ENCODE data around the gene C2orf81. TPM values are rescaled to one million over a fixed set of nuclear protein-coding genes. Genes with fewer than 3 reads are reported as not detected.
"Not testable (repeated sequence)": the region's sequence is repeated elsewhere in the genome, so short reads cannot be mapped to it uniquely, and the experiment has no call there.

C2orf81 gene
- 2.0 TPM for polyA plus RNA-seq
- long read RNA-seq, donor 1, result 0 reads
- long read RNA-seq, donor 2, transcript C2orf81-206 (1 exons, 2,407 nt), result major isoform, 5 of 5 reads
- long read RNA-seq, donor 2, partial matches to known transcripts, result 0 of 5 reads
- long read RNA-seq, donor 2, other reads (novel, unspliced or antisense), result 0 of 5 reads
- long read RNA-seq, donor 3, result 0 reads
- long read RNA-seq, donor 4, result 0 reads
- long read RNA-seq, donor 5, transcript C2orf81-206 (1 exons, 2,407 nt), result major isoform, 5 of 5 reads
- long read RNA-seq, donor 5, partial matches to known transcripts, result 0 of 5 reads
- long read RNA-seq, donor 5, other reads (novel, unspliced or antisense), result 0 of 5 reads
- long read RNA-seq, donor 6, transcript C2orf81-206 (1 exons, 2,407 nt), result major isoform, 7 of 8 reads
- long read RNA-seq, donor 6, partial matches to known transcripts, result 0 of 8 reads
- long read RNA-seq, donor 6, other reads (novel, unspliced or antisense), result 0 of 8 reads
- long read RNA-seq, donor 7, partial matches to known transcripts, result 0 of 4 reads
- long read RNA-seq, donor 7, other reads (novel, unspliced or antisense), result 0 of 4 reads
- long read RNA-seq, donor 8, transcript C2orf81-206 (1 exons, 2,407 nt), result major isoform, 8 of 8 reads
- long read RNA-seq, donor 8, partial matches to known transcripts, result 0 of 8 reads
- long read RNA-seq, donor 8, other reads (novel, unspliced or antisense), result 0 of 8 reads
- long read RNA-seq, donor 9, partial matches to known transcripts, result 0 of 4 reads
- long read RNA-seq, donor 9, other reads (novel, unspliced or antisense), result 0 of 4 reads
- long read RNA-seq, donor 10, transcript C2orf81-206 (1 exons, 2,407 nt), result major isoform, 15 of 15 reads
- long read RNA-seq, donor 10, partial matches to known transcripts, result 0 of 15 reads
- long read RNA-seq, donor 10, other reads (novel, unspliced or antisense), result 0 of 15 reads
- long read RNA-seq, donor 11, transcript C2orf81-206 (1 exons, 2,407 nt), result major isoform, 6 of 7 reads
- long read RNA-seq, donor 11, partial matches to known transcripts, result 0 of 7 reads
- long read RNA-seq, donor 11, other reads (novel, unspliced or antisense), result 0 of 7 reads

DNA sequence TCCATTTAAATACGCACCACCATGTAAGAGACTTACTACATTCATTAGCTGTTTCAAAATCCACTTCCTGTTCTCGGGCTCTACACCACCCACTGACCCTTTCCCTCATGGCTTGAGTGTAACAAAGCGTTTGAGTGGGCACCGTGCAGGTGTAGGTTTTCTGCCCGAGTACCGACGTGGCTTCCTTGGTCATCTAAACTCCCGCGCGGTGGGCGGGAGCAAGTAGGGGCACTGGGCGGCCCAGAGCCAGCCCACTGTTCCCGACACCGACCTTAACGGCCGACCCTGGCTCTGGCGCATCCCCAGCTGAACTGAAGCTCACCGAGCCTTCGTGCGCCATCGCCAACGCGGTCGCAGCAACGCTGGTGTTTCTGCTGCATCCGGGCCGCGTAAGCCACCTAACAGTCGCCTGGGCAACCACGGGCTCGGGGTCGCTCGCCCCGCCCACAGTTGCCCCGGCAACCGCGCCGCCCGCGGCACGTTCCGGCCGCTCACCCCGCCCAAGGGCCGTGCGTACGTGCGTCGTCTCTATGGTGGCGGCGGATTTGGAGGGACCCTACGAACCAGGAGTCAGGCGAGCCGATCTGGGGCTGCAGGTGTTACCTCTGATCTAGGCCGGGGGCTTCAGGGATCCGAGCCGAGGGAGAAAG lies at the start of gene C2orf81, which contains the start of gene WDR54:
Gene C2orf81 (minus strand): TSS at position 399 of the 650 bp plus-strand sequence. CDS start 59 bp downstream, at position 340.
Gene WDR54 (plus strand): TSS at position 510 of the 650 bp plus-strand sequence. CDS start 424 bp downstream, outside the sequence.
- Histone ChIP-seq H3K27ac (ENCODE audit: low read length) (peak within 1 kb of the TSS; percentile 39), H3K36me3 (ENCODE audit: control insufficient read depth, insufficient read depth, low read length) (peaks cover 22% of the 10 kb centered on the region), H3K9me3 (ENCODE audit: control insufficient read depth, low read depth, low read length) (no peaks in the 10 kb centered on the region), H3K4me1 (ENCODE audit: control insufficient read depth, insufficient read depth, low read length) (peaks cover 36% of the 10 kb centered on the region), H3K4me3 (ENCODE audit: low read length) (peak within 1 kb of the TSS; percentile 70), H3K27me3 (ENCODE audit: control insufficient read depth, insufficient read depth, low read length) (peaks cover 5% of the 10 kb centered on the region)
- DNase-seq, result peak; percentile 81 to 83
- WGBS (ENCODE audit: insufficient coverage, low lambda C conversion rate), result 38% methylated on average over 1 of the region's 57 CpGs

DNA sequence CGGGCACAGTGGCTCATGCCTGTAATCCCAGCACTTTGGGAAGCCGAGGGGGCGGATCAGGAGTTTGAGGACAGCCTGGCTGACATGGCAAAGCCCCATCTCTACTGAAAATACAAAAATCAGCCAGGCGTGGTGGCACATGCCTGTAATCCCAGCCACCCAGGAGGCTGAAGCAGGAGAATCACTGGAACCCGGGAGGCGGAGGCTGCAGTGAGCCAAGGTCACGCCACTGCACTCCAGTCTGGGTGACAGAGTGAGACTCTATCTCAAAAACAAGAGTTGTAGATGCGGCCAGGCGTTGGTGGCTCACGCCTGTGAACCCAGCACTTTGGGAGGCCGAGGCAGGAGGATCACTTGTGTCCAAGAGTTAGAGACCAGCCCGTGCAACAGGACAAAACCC lies 49.3 kb upstream of the C2orf81 start:
- DNase-seq; H3K9me3 ChIP-seq (ENCODE audit: control insufficient read depth, low read depth, low read length); H3K27ac ChIP-seq (ENCODE audit: low read length); H3K27me3 ChIP-seq (ENCODE audit: control insufficient read depth, insufficient read depth, low read length); H3K4me3 ChIP-seq (ENCODE audit: low read length): not testable (repeated sequence)
- Histone ChIP-seq H3K4me1 (ENCODE audit: control insufficient read depth, insufficient read depth, low read length) (peaks cover 13% of the 10 kb centered on the region), H3K36me3 (ENCODE audit: control insufficient read depth, insufficient read depth, low read length) (peaks cover 16% of the 10 kb centered on the region)
- no CpG with 5 or more reads among the region's 12 CpGs for WGBS (ENCODE audit: insufficient coverage, low lambda C conversion rate)

DNA sequence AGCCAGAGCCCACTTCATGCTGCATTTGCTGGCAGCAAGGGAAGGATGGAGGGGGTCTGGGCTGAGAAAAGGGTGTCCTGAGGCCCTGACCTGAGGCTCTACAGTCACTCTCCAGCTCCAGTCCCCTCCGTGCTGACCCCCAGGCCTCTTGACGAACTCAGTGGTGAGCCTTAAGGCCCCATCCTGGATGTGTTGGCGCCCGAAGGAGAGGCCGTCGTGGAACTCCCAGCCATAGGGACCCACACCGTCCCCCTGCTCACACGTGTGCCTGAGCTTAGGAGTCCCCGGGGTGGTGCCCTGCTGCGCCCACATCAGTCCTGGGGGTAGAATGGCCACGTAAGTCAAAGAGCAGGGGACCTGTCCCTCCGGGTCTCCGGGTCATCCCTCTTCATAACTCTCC lies 43.0 kb upstream of the C2orf81 start:
- H3K27me3 ChIP-seq (ENCODE audit: control insufficient read depth, insufficient read depth, low read length), result no peaks in the 10 kb centered on the region
- WGBS (ENCODE audit: insufficient coverage, low lambda C conversion rate), result no CpG with 5 or more reads among the region's 13 CpGs
- peaks cover 24% of the 10 kb centered on the region for H3K36me3 ChIP-seq (ENCODE audit: control insufficient read depth, insufficient read depth, low read length)
- H3K4me1 ChIP-seq (ENCODE audit: control insufficient read depth, insufficient read depth, low read length), result peaks cover 16% of the 10 kb centered on the region
- peak overlapping the region; percentile 75 for H3K27ac ChIP-seq (ENCODE audit: low read length)
- H3K4me3 ChIP-seq (ENCODE audit: low read length), result peak overlapping the region; percentile 90
- DNase-seq, result peak in 1 of 2 donors; percentile 39
- H3K9me3 ChIP-seq (ENCODE audit: control insufficient read depth, low read depth, low read length), result no peaks in the 10 kb centered on the region

DNA sequence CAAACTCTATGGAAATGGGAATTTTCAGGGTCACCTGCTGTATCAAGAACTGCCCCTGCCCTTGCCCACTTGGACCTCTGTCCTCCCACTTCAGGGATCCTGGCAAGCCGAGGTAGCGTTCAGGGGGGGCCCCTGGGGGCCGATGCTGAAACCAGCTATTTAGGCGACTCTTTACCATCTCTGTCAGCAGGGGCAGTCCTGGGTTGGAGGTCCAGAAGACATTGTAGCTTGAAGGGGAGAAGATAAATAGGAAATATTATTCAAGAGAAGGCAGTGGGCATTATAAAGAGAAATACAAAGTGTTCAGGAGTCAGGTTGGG lies 41.3 kb upstream of the C2orf81 start:
- no peak for DNase-seq
- Histone ChIP-seq H3K27me3 (ENCODE audit: control insufficient read depth, insufficient read depth, low read length) (no peaks in the 10 kb centered on the region), H3K4me1 (ENCODE audit: control insufficient read depth, insufficient read depth, low read length) (peaks cover 21% of the 10 kb centered on the region), H3K9me3 (ENCODE audit: control insufficient read depth, low read depth, low read length) (no peaks in the 10 kb centered on the region), H3K36me3 (ENCODE audit: control insufficient read depth, insufficient read depth, low read length) (peaks cover 24% of the 10 kb centered on the region), H3K4me3 (ENCODE audit: low read length) (no peak overlapping the region), H3K27ac (ENCODE audit: low read length) (peak overlapping the region; percentile 11)
- no CpG with 5 or more reads among the region's 4 CpGs for WGBS (ENCODE audit: insufficient coverage, low lambda C conversion rate)

DNA sequence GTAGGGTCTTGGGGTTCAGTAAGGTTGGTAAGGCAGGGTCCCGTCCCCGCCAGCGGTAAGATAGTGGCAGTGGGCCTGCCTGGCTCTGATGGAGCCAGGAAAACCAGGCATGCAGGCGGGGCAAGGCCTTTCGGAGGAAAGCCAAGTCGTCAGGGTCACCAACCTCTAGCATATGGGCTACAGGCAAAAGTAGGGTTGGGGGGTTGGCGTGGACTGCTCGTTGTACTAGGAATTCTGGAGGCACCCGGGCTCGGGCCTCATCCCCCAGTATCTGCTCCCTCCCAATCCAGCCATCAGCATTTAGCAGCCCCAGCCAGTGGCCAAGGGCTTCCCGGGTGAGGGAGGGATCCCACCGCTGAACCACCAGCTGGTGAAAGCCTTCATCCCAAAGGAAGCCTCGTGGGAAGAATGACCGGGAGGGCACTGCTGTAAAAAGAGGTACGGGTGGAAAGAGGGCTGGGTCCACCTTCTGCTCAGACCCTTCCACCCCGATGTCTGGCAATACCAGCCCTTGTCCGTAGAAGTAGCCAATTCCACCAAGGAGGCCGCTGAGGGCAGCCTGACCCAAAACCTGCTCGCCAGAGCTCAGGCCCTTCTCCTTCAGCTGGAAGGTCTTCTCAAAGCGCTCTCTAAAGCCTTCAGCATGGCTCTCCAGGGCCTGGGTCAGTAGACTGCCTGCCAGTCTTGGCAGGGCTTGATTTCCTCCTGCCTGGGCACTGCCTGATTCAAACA lies 40.8 kb upstream of the C2orf81 start:
- H3K27me3 ChIP-seq (ENCODE audit: control insufficient read depth, insufficient read depth, low read length), result no peaks in the 10 kb centered on the region
- no peaks in the 10 kb centered on the region for H3K9me3 ChIP-seq (ENCODE audit: control insufficient read depth, low read depth, low read length)
- WGBS (ENCODE audit: insufficient coverage, low lambda C conversion rate), result no CpG with 5 or more reads among the region's 20 CpGs
- peaks cover 21% of the 10 kb centered on the region for H3K4me1 ChIP-seq (ENCODE audit: control insufficient read depth, insufficient read depth, low read length)
- no peak overlapping the region for H3K4me3 ChIP-seq (ENCODE audit: low read length)
- peaks cover 24% of the 10 kb centered on the region for H3K36me3 ChIP-seq (ENCODE audit: control insufficient read depth, insufficient read depth, low read length)
- no peak for DNase-seq
- H3K27ac ChIP-seq (ENCODE audit: low read length), result no peak overlapping the region

DNA sequence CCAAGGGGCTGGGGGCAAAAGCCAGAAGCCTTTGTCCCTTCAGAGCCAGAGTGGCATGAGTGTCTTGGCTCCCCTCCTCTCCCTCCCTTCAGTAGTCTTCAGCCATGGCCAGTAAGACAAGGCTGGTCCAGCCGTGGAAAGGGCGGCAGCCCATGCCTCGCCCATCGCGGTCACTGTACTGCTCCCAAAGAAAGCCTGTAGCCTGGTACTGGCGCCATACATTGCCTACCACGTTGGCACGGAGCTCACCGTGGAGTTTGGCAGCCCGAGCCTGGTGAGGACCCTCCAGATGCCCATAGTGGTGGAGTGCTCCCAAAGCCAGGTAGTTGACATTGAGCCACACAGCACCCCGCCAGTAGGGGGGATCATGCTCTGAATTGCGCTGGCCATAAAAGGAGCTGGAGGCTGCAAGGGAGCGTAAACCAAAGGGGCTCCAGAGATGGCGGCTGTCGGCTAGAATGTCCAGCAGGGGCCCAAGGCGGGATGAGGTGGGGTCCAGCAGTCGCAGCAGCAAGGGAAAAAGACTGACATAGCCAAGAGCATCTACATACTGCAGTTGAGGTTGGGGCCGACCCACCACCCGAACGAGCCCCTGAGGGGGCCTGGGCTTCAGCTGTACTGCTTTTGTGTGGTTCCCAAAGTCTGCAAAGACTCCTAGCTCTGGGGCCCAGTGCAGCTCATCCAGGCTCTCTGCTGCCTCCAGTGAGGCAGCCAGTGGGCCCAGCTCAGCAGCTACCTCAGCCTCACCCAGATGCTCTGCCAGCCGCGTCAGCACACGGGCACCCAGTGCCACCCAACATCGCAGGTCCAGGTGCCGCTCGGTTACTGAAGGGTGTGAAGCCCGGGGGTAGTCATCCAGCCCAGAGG lies 40.0 kb upstream of the C2orf81 start:
- H3K27ac ChIP-seq (ENCODE audit: low read length), result no peak overlapping the region
- peaks cover 27% of the 10 kb centered on the region for H3K4me1 ChIP-seq (ENCODE audit: control insufficient read depth, insufficient read depth, low read length)
- no peaks in the 10 kb centered on the region for H3K27me3 ChIP-seq (ENCODE audit: control insufficient read depth, insufficient read depth, low read length)
- DNase-seq, result no peak
- H3K4me3 ChIP-seq (ENCODE audit: low read length), result no peak overlapping the region
- H3K9me3 ChIP-seq (ENCODE audit: control insufficient read depth, low read depth, low read length), result no peaks in the 10 kb centered on the region
- WGBS (ENCODE audit: insufficient coverage, low lambda C conversion rate), result 82% methylated on average over 3 of the region's 27 CpGs
- peaks cover 24% of the 10 kb centered on the region for H3K36me3 ChIP-seq (ENCODE audit: control insufficient read depth, insufficient read depth, low read length)

DNA sequence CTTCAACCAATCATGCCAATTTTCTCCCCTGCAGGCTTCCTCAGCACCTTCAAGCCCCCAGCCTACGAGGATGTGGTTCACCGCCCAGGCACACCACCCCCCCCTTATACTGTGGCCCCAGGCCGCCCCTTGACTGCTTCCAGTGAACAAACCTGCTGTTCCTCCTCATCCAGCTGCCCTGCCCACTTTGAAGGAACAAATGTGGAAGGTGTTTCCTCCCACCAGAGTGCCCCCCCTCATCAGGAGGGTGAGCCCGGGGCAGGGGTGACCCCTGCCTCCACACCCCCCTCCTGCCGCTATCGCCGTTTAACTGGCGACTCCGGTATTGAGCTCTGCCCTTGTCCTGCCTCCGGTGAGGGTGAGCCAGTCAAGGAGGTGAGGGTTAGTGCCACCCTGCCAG lies 38.8 kb upstream of the C2orf81 start:
- not testable (repeated sequence) for H3K27me3 ChIP-seq (ENCODE audit: control insufficient read depth, insufficient read depth, low read length); DNase-seq; H3K4me3 ChIP-seq (ENCODE audit: low read length); H3K9me3 ChIP-seq (ENCODE audit: control insufficient read depth, low read depth, low read length); H3K27ac ChIP-seq (ENCODE audit: low read length)
- Histone ChIP-seq H3K36me3 (ENCODE audit: control insufficient read depth, insufficient read depth, low read length) (peaks cover 24% of the 10 kb centered on the region), H3K4me1 (ENCODE audit: control insufficient read depth, insufficient read depth, low read length) (peaks cover 38% of the 10 kb centered on the region)
- no CpG with 5 or more reads among the region's 10 CpGs for WGBS (ENCODE audit: insufficient coverage, low lambda C conversion rate)

DNA sequence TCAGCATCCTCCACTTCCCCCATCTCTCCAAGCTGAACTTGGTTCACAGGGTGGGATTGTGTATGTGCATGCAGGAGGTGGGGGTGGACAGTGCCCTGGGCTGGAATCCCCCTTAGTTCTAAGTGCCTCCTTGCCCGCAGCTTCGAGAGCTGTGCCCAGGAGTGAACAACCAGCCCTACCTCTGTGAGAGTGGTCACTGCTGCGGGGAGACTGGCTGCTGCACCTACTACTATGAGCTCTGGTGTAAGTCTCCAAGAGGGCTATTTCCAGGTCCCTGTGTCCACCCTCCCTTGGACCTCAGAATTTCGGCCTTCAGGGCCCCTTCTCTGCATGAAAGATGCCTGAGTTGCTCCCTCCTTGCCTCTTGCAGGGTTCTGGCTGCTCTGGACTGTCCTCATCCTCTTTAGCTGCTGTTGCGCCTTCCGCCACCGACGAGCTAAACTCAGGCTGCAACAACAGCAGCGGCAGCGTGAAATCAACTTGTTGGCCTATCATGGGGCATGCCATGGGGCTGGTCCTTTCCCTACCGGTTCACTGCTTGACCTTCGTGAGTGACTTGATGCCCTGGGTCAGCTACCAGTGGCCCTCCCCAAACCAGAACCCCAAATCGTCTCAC lies 38.2 kb upstream of the C2orf81 start:
- Histone ChIP-seq H3K4me1 (ENCODE audit: control insufficient read depth, insufficient read depth, low read length) (peaks cover 38% of the 10 kb centered on the region), H3K4me3 (ENCODE audit: low read length) (peak overlapping the region; percentile 66), H3K36me3 (ENCODE audit: control insufficient read depth, insufficient read depth, low read length) (peaks cover 24% of the 10 kb centered on the region)
- no CpG with 5 or more reads among the region's 13 CpGs for WGBS (ENCODE audit: insufficient coverage, low lambda C conversion rate)
- H3K27me3 ChIP-seq (ENCODE audit: control insufficient read depth, insufficient read depth, low read length); H3K27ac ChIP-seq (ENCODE audit: low read length); H3K9me3 ChIP-seq (ENCODE audit: control insufficient read depth, low read depth, low read length); DNase-seq: not testable (repeated sequence)
